Epidermal melanocyte (primary cell): ENCODE measurements around the gene RNF7.
"Not testable (repeated sequence)": the region's sequence is repeated elsewhere in the genome, so short reads cannot be mapped to it uniquely, and the experiment has no call there.

Experiments
- DNase-seq: peaks from one replicate; pipeline ENCODE4 v3.0.0; 2011; ENCODE audit warnings: low spot score; ENCODE audit not compliant: insufficient read length

RNF7 gene

DNA sequence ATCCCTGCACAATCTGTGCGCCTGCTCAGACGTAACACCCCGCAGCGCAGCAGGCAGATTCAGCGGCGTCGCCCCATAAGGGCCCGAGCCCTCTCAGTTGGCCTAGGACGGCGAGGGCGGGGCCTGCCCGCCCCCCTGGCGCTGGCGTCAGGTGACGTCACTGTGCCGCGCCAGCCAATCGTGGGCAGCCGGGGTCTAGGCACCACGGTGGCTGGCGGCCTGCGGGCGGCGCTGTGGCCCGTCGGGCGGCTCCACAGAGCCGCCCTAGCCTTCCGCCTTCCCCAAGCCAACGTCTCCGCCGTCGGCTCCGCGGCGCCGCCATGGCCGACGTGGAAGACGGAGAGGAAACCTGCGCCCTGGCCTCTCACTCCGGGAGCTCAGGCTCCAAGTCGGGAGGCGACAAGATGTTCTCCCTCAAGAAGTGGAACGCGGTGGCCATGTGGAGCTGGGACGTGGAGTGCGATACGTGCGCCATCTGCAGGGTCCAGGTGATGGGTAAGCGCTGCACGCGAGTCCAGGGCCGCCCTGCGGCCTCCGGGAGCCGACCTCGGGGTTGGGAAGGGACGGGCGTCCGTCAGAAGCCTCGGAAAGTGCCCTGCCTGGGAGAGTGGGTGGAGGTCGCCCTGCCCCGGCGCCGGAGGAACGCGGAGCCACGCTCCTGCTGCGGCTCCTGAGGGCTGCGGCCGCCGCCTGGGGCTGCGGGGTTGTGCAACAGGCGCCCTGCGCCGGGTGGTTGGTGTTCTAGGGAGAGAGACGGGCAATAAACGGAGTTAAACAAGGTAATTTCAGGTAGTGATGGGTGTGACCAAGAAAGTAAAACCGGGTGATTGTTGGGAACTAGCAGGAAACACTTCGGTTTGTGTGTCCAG, at the start of gene RNF7:
RNF7 (plus strand) TSS at position 277 of the 869 bp plus-strand sequence; CDS start at position 321, 44 bp downstream.
- DNase-seq = peak; percentile 72

DNA sequence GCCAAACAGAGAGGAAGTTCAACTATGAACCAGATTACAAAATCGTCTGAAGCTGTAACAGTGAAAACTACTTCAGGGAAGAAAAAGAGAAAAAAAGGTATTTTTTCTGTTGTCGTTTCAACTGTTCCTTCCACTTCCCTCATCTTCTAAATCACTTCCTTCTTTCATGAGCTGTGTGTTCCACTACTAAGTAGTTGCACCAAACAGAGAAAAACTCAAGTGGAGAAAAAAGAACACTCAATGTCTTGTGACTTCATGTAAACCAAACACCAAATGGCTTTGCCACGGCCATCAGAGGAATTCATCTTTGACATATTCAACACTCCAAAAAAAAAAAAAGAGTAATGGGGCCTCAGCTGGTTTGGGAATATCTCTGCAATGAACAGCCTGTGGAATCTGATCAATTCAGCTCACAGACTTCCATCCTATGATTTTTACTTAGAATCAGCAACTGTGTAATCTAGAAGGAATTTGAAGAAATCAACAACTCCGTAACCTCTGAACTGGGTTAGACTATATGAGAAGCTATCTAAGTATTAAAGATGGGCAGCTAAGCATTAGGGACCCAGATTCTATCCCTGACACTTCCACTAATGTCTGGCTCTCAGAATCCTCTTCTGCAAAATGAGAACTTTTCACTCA, 47.5 kb upstream of the RNF7 start:
- DNase-seq = no peak

DNA sequence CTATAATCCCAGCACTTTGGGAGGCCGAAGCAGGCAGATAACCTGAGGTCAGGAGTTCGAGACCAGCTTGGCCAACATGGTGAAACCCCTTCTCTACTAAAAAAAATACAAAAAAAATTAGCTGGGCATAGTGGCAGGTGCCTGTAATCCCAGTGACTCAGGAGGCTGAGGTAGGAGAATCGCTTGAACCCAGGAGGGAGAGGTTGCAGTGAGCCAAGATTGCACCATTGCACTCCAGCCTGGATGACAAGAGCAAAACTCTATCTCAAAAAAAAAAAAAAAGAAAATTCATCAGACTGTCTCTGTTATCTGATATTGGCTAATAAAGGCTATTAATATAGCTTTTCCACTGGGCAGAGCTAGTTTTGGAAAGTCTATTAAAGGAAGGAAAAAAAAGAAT, 46.6 kb upstream of the RNF7 start:
- DNase-seq = not testable (repeated sequence)

DNA sequence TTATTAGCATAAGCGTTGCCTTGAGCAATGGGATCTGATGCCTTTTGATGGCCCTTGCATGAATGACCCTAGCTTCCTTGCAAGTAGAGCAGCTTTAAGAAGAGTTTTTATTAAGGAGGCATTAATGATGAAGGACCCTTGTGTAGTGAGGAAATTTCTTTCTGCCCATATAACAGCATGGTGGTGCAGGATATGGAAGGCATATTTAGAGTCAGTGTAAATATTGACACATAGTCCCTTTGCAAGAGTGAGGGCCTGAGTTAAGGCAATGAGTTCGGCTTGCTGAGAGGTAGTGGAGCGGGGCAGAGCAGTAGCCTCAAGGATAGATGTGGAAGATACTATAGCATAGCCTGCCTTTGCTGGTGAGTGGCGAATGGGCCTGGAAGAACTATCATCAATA, 45.1 kb upstream of the RNF7 start:
- DNase-seq = not testable (repeated sequence)

DNA sequence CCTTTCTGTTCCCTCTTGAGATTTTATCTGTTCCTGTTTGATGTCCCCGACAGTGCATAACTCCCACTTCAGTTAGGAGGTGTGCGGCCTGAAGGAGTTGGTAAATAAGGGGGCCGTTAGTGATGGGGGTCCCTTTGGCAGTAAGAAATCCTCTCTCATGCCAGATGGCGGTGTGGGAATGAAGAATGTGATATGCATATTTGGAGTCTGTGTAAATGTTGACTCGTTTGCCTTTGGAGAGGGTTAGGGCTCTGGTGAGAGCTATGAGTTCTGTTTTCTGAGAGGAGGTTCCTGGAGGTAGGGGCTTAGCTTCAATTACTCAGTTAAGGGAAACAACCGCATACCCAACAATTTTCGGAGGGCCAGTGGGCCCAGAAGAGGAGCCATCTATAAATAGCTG, 38.8 kb upstream of the RNF7 start:
- DNase-seq = no peak

DNA sequence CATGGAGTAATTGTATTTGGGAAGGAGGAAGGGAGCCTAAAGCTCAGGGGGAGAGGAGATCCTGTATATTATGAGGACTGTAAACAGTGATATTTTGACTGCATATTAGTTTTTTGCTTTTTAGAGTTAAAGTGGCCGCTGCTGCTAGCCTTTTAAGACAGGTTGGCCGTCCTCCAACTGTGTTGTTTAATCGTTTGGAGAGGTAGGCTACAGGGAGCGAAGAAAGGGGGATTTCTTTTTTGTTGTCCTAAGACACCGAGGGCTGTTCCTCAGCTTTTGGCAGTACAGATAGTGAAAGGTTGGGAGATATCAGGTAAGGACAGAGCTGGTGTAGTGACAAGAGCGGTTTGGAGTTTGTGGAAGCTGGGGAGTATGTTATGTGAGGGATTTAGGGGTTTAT, 38.2 kb upstream of the RNF7 start:
- DNase-seq = no peak

DNA sequence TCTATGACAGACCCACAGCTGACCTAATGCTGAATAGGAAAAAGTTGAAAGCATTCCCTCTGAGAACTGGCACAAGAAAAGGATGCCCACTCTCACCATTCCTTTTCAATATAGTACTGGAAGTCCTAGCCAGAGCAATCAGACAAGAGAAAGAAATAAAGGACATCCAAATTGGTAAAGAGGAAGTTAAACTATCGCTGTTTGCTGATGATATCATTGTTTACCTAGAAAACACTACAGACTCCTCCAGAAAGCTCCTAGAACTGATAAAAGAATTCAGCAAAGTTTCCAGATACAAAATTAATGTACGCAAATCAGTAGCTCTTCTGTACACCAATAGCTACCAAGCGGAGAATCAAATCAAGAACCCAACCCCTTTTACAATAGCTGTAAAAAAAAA, 34.7 kb upstream of the RNF7 start:
- DNase-seq = not testable (repeated sequence)

DNA sequence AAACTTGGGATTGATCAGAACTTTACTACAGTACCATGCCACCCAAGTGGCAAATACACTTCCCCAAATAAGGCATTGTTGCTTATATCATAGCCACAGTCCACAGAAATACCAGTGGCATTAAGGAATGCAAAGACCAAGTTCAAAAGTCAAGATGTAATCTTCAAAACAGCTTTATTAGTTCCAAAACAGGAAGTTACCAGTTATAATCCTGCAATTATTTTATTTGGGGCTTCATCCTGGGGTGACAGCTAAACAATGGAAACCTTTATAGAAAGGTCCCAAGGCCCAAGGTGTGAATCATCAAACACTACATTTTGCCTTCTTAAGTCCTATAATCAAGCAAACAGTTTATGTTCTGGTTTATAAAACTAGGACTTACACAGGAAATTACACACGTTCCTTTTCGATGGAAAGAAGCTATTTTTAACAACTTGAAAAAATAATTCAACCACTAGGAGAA, 30.3 kb upstream of the RNF7 start:
- DNase-seq = no peak

DNA sequence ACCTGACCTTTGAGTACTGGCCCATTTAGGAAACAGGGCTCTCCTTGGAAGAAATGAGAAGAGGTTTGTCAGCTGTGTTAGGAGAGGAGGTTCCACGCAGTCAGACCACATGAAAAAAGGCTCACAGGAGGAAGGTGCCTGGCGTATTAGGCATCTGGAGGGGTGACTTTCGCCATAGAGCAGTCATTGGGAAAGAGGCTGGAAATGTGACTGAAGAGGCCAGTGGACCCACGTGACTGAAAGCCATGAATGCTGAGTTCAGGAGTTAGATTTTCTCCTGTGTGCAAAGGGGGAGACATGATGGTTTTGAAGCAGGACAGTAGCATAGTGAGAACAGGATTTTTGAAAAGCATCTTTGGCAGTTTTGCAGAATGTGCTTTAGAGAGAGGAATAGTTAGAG, 29.7 kb upstream of the RNF7 start:
- no peak for DNase-seq

DNA sequence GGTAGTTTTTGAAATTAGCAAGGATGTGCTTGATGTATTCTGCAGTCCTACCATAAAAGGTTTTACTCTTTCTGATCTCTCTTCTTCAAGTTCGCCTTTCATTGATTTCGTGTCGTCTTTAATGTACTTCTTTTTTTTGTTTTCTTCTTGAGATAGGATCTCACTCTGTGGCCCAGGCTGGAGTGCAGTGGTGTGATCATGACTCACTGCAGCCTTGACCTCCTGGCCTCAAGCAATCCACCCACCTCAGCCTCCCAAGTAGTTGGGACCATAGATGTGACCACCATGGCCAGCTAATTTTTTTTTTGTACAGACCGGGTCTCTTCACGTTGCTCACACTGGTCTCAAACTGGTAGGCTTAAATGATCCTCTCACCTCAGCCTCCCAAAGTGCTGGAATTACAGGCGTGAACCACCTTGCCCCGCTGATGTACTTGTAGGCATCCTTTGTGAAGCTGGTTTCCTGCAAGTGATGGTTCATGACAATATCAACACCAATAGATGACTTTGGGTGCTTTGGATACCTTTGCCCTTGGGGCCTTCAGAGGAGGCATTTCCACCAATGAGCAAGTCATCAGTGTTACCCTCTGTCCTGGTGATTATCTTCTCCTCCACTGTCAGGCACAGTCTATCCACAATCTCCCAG, 28.9 kb upstream of the RNF7 start:
- no peak for DNase-seq

DNA sequence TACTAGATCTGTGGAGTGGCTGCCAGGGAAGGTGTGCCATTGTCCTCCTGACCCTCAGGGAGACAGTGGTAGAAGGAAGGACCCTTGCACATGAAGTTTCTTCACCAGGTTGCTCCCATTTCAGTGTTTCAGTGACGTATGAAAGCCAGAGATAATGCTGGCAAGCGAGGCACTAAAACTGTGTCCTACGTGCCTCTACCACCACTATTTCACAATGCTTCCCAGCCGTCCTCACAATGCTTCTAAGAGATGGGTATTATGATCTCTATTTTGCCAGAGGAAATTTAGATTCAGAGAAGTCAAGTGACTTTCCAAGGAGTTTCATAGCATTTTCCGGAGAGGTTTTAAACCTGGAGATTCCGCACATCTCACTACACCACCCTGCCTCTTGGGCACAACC, 28.0 kb upstream of the RNF7 start:
- no peak for DNase-seq

DNA sequence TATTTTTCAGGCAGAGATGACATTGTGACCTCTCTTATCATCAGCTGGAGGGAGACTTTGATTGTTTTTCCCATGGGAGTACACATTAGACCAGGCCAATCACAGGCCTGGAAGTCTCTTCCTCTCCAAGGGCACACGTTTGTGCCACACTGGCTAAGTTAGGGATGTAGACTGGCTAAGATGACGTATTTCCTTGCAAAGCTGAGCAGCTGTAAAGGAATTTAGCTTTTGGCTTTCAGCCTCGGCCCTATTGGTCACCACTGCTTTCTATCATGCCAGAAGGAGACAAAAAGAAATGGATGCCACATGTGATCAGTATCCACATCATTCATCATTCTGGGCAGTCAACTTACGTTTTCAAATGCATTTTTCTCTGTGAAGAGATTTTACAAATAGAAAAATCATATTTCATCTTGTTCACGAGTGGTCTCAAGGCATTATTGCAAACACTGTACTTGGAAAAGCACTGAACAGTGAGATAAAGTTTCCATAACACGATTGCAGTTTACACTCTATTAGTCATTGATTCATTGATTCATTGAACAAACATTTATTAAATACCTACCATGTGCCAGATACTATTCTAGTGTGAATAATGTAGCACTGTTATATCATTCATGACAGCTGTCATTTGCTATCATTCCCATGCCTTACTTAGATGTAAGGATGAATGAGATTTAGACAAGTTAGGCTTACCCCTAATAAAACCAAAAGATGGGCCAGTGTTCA, 27.0 kb upstream of the RNF7 start:
- no peak for DNase-seq

DNA sequence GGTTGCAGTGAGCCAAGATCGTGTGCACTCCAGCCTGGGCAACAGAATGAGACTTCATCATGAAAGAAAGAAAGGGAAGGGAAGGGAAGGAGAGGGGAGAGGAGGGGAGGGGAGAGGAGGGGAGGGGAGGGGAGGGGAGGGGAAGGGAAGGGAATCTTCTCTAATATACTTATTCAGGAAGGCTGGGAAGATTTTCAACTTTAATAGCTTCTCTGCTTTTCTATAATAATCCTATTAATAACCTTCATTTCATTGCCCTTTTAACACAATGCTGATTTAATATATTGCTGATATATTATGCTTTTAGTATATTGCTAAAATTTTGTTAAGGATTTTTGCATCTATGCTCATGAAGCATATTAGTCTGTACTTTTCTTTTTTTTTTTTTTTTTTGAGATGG, 23.4 kb upstream of the RNF7 start:
- DNase-seq = no peak

DNA sequence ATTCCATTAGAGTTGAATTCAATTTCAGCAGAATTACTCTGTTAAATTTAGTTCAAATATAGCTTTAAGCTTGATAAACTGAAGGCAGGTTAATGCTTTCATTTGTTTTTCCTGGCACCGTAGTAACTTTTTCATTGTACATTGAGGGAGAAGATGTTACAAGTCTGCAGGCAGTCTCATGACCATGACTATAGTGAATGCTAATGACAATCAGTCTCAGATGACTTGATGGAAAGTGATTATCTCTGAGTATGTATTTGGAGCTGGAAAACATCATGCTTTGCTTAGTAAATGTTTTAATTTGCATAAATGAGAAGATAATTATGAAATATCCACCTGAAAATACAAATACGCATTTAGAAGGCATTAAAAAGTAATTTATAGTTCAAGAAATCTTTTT, 16.0 kb upstream of the RNF7 start:
- no peak for DNase-seq

DNA sequence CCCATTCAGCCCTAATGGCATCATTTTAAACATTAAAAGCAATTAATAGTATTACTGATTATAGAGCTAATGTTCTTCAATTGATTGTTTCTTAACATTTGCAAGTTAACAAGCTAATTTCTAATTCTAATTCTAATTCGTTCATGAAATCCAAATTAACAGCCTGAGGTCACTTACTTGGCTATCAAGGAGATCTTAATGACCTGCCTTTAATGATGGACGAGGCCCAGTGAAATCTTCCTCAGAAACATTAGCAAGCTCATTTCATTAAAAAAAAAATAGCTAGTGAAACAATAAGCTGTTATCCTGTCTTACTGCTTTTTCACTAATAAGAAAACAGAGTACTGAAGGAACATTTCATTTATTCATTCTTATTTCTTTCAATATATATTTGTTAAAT, 15.4 kb upstream of the RNF7 start:
- no peak for DNase-seq

DNA sequence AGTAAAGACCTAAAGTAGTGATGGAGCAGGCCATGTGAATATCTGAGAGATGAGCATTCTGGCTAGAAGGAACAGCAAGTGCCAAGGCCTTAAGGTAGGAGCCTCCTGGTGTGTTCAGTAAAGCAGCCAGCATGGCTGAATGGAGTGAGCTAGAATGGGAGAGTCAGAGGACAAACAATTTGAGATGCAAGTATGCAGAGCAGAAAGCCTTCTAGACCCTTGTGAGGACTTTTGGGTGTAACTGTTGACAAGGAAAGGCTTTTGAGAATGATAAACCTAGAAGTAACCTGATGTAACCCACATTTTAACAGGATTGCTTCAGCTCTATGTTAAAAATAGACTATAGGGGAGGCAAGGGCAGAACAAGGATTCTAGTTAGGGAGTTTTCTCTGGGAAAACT, 14.8 kb upstream of the RNF7 start:
- no peak for DNase-seq

DNA sequence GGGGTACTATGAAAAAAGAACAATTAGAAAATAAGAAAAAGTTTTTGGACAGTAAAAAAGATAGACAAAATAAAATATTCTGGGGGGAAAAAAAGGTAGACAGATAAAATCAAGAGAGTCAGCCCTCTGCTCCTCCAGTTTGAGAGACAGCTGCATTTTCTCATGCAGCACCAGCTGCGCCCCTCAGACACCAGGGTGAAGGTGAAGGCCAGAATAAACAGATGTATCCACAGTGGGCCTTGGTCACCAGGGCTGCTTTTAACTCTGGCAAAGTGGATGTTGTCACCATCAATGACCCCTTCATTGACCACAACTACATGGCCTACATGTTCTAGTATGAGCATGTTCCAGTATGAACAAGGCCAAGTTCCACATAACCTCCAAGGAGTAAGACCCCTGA, 13.9 kb upstream of the RNF7 start:
- DNase-seq = no peak

DNA sequence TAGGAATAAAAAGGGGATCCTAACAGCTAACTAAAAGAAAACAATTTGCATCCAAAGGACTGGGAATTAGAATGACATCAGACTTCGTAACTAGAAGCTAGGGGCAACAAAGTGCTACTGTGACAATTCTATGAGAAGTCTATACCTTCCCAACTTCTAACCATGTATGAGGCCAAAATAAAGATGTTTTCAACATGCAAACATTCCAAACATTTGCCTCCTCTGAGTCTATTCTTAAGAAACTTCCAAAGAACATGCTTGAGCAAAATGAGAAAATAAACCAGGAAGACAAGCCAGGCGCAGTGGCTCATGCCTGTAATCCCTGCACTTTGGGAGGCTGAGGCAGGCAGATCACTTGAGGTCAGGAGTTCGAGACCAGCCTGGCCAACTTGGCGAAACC, 13.1 kb upstream of the RNF7 start:
- DNase-seq = no peak

DNA sequence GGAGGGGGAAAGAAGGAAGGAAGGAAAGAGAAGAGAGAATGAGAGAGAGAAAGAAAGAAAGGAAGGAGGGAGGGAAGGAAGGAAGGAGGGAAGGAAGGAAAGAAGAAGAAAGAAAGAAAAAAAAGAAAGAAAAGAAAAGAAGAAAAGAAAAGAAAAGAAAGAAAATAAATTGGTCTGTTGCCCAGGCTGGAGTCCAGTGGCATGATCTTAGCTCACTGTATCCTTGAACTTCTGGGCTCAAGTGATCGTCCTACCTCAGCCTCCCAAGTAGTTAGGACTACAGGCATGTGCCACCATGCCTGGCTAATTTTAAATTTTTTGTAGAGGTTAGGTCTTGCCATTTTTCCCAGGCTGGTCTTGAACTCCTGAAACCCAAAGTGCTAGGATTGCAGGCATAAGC, 11.6 kb upstream of the RNF7 start:
- no peak for DNase-seq

DNA sequence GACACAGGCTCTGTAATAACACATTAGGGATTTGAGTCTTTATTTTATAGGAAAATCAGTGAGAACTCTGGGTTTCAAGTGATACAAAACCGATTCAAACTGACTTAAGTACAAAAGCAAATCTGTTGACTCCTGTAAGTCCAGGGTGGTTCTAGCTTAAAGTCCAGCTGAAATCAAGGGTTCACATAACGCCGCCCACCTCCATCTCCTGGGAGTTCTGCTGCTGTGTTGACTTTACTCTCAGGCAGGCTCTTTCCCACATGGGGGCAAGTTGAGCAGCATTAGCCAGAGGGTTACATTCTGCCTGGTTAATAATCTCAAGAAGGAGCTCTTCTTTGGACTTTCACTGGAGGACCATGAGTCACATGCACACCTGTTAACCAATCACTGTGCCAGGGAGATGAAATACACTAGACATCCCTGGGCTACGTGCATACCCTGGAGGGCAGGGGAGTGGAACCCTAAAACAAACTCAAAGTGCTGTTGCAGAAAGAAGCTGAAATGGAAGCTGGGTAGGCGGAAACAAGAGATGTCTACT, 9.7 kb upstream of the RNF7 start:
- DNase-seq = no peak

DNA sequence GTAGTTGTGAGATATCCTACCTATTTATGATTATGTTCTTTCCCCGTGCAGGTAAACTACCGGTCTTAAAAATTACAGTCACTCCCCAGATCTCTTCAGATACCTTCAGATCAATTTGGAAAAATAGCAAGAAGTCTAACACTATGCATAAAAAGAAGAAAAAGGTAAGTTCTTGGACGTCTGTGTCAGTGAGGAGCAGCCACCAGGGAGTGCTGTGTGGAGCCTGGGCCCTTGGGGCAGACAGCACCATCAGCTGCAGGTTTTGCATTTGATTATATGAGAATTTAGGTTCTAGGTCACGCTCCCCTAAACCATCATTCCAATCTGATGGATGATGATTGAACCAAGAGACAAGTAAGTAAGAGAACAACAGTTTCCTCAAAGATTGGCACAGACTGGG, 8.9 kb upstream of the RNF7 start:
- no peak for DNase-seq
